Liver (tissue), 9 donors: ENCODE results near the gene FAM78A. TPM values are rescaled to one million over a fixed set of nuclear protein-coding genes. Genes with fewer than 3 reads are reported as not detected.

ENCODE experiments used
- DNase-seq: peaks from one replicate; pipeline ENCODE4 v3.0.0-alpha.2; 2017; ENCODE audit warnings: low spot score
- H3K27ac ChIP-seq, 2 donors: one replicate each; pipeline ENCODE4 v1.7.0; 2013; ENCODE audit warnings: inconsistent platforms in 2 of 2, low read length in 2 of 2, control low read depth in 1 of 2, low read depth in 1 of 2, mild to moderate bottlenecking in 1 of 2
- H3K27me3 ChIP-seq, 4 donors: one replicate each; pipeline versions ENCODE4 v1.6.1 to v1.7.0; 2013; ENCODE audit warnings: low read length in 3 of 4, inconsistent platforms in 1 of 4, mild to moderate bottlenecking in 1 of 4, moderate library complexity in 1 of 4; ENCODE audit not compliant: control insufficient read depth in 4 of 4, insufficient read depth in 4 of 4
- H3K36me3 ChIP-seq, 4 donors: one replicate each; pipeline versions ENCODE4 v1.6.1 to v1.7.0; 2013; ENCODE audit warnings: low read length in 3 of 4, mild to moderate bottlenecking in 3 of 4, low read depth in 1 of 4, moderate library complexity in 1 of 4; ENCODE audit not compliant: control insufficient read depth in 4 of 4, insufficient read depth in 3 of 4
- H3K4me1 ChIP-seq, 4 donors: one replicate each; pipeline versions ENCODE4 v1.6.1 to v1.7.0; 2013; ENCODE audit warnings: low read length in 3 of 4, mild to moderate bottlenecking in 3 of 4, moderate library complexity in 1 of 4; ENCODE audit not compliant: control insufficient read depth in 4 of 4, insufficient read depth in 4 of 4
- H3K4me3 ChIP-seq, 3 donors: one replicate each; pipeline versions ENCODE4 v1.6.1 to v1.7.0; 2013; ENCODE audit warnings: low read length in 3 of 3, control low read depth in 1 of 3, low read depth in 1 of 3, mild to moderate bottlenecking in 1 of 3
- H3K9ac ChIP-seq, 2 donors: one replicate each; pipeline ENCODE4 v1.7.0; 2013; ENCODE audit warnings: low read length in 2 of 2, mild to moderate bottlenecking in 2 of 2, moderate library complexity in 2 of 2, control low read depth in 1 of 2, low read depth in 1 of 2
- H3K9me3 ChIP-seq, 4 donors: one replicate each; pipeline versions ENCODE4 v1.6.1 to v1.7.0; 2013; ENCODE audit warnings: low read length in 3 of 4; ENCODE audit not compliant: control insufficient read depth in 4 of 4
- FOXA1 ChIP-seq: IDR thresholded peaks from 2 replicates; pipeline ENCODE4 v1.6.1; 2016; ENCODE audit warnings: antibody characterized with exemption
- FOXA2 ChIP-seq: IDR thresholded peaks from 2 replicates; pipeline ENCODE4 v1.6.1; 2016; ENCODE audit warnings: antibody characterized with exemption
- GABPA ChIP-seq, 2 donors: IDR thresholded peaks in 1 of 2; conservative IDR thresholded peaks in 1 of 2; 2 replicates each; pipeline ENCODE4 v1.6.1; 2016; ENCODE audit warnings: antibody characterized with exemption in 2 of 2, mild to moderate bottlenecking in 1 of 2, moderate library complexity in 1 of 2
- HNF4A ChIP-seq, 2 donors: conservative IDR thresholded peaks; 2 replicates each; pipeline ENCODE4 v1.6.1; 2016; ENCODE audit warnings: antibody characterized with exemption in 2 of 2, mild to moderate bottlenecking in 2 of 2
- HNF4G ChIP-seq: IDR thresholded peaks from 2 replicates; pipeline ENCODE4 v1.6.1; 2016; ENCODE audit warnings: antibody characterized with exemption
- JUND ChIP-seq, 2 donors: IDR thresholded peaks; 2 replicates each; pipeline ENCODE4 v1.6.1; 2016; ENCODE audit warnings: antibody characterized with exemption in 2 of 2
- NR2F2 ChIP-seq: IDR thresholded peaks from 2 replicates; pipeline ENCODE4 v1.6.1; 2016; ENCODE audit warnings: antibody characterized with exemption
- RAD21 ChIP-seq, 2 donors: IDR thresholded peaks; 2 replicates each; pipeline ENCODE4 v1.6.1; 2016; ENCODE audit warnings: antibody characterized with exemption in 2 of 2, mild to moderate bottlenecking in 2 of 2
- RXRA ChIP-seq, 2 donors: IDR thresholded peaks; 2 replicates each; pipeline ENCODE4 v1.6.1; 2017 to 2018; ENCODE audit warnings: antibody characterized with exemption in 2 of 2, mild to moderate bottlenecking in 1 of 2
- SP1 ChIP-seq: IDR thresholded peaks from 2 replicates; pipeline ENCODE4 v1.6.1; 2018; ENCODE audit warnings: antibody characterized with exemption, mild to moderate bottlenecking
- TAF1 ChIP-seq: conservative IDR thresholded peaks from 2 replicates; pipeline ENCODE4 v1.6.1; 2016; ENCODE audit warnings: antibody characterized with exemption, mild to moderate bottlenecking
- WGBS: extraction: QIAGEN DNeasy Blood & Tissue Kit; methylation state at CpG from one replicate; pipeline ENCODE4 v1.1.7; 2013; 5-methylcytosine and 5-hydroxymethylcytosine counted together
- polyA plus RNA-seq, 2 donors: library from polyadenylated mRNA; stranded (reverse) in 1 of 2; unstranded in 1 of 2; fragments of 200-250 nt in 1 of 2; fragments of >200 nt in 1 of 2; fragmentation: Nextera tagmentation in 1 of 2; extraction: Ambion mirVana in 1 of 2; gene quantifications; one replicate each; pipeline versions ENCODE4 v1.2.1 to v1.2.3, GENCODE V29; 2013 to 2015
- total RNA-seq, 2 donors: library from RNA; depleted of rRNA; stranded (reverse); fragments of >200 nt; gene quantifications; one replicate each; pipeline ENCODE4 v1.2.3, GENCODE V29; 2014
- TF ChIP-seq, protein P1 (sequence below): IDR thresholded peaks from 2 replicates; pipeline ENCODE4 v1.6.1; 2016; ENCODE audit warnings: antibody characterized with exemption
- TF ChIP-seq, protein P2 (sequence below): IDR thresholded peaks from 2 replicates; pipeline ENCODE4 v1.6.1; 2016; ENCODE audit warnings: antibody characterized with exemption, mild to moderate bottlenecking
- TF ChIP-seq, protein P3 (sequence below): IDR thresholded peaks from 2 replicates; pipeline ENCODE4 v1.6.1; 2016; ENCODE audit warnings: antibody characterized with exemption
- donor health status: healthy.
- donor health status: healthy.
- donor health status: healthy.
- donor health status: healthy.
- donor health status: healthy.

The FAM78A gene
- total and polyA plus RNA-seq, 4 donors: 0.25 to 6.6 (median 1.7) TPM

DNA sequence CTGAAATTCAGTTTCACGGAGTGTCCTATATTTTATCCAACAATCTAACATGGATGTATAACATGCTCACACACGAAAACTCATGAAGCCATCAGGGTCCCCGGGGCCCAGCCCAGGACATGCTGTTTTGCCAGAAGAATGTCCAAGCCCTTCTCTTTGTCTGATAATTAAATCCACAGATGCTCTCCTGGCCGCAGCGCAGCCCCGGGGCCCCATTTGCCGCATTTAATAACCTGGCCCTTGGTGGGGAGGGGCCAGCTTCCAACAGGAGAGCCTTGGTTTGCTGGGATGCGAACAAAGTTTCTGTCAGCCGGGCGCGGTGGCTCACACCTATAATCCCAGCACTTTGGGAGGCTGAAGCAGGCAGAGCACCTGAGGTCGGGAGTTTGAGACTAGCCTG is 43.2 kb upstream of the FAM78A start:
- no peak overlapping the region for H3K9ac ChIP-seq
- no peaks in the 10 kb centered on the region for H3K36me3 ChIP-seq
- DNase-seq: no peak
- no peak overlapping the region for H3K4me3 ChIP-seq
- 88% methylated on average over 12 of the region's 12 CpGs for WGBS
- no peak overlapping the region for H3K27ac ChIP-seq
- no peaks in the 10 kb centered on the region for H3K9me3 ChIP-seq
- H3K27me3 ChIP-seq: no peaks in the 10 kb centered on the region
- TF ChIP-seq RAD21 (IDR thresholded peaks at IDR 0.05) (no peak), FOXA2 (no peak), FOXA1 (no peak), HNF4G (no peak), JUND (IDR thresholded peaks at IDR 0.05) (no peak), NR2F2 (no peak), SP1 (no peak), HNF4A (conservative IDR thresholded peaks at IDR 0.05) (no peak)
- TF ChIP-seq, protein P1, sequence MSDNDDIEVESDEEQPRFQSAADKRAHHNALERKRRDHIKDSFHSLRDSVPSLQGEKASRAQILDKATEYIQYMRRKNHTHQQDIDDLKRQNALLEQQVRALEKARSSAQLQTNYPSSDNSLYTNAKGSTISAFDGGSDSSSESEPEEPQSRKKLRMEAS: no peak
- TF ChIP-seq, protein P2, sequence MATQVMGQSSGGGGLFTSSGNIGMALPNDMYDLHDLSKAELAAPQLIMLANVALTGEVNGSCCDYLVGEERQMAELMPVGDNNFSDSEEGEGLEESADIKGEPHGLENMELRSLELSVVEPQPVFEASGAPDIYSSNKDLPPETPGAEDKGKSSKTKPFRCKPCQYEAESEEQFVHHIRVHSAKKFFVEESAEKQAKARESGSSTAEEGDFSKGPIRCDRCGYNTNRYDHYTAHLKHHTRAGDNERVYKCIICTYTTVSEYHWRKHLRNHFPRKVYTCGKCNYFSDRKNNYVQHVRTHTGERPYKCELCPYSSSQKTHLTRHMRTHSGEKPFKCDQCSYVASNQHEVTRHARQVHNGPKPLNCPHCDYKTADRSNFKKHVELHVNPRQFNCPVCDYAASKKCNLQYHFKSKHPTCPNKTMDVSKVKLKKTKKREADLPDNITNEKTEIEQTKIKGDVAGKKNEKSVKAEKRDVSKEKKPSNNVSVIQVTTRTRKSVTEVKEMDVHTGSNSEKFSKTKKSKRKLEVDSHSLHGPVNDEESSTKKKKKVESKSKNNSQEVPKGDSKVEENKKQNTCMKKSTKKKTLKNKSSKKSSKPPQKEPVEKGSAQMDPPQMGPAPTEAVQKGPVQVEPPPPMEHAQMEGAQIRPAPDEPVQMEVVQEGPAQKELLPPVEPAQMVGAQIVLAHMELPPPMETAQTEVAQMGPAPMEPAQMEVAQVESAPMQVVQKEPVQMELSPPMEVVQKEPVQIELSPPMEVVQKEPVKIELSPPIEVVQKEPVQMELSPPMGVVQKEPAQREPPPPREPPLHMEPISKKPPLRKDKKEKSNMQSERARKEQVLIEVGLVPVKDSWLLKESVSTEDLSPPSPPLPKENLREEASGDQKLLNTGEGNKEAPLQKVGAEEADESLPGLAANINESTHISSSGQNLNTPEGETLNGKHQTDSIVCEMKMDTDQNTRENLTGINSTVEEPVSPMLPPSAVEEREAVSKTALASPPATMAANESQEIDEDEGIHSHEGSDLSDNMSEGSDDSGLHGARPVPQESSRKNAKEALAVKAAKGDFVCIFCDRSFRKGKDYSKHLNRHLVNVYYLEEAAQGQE: no peak
- no peaks in the 10 kb centered on the region for H3K4me1 ChIP-seq

DNA sequence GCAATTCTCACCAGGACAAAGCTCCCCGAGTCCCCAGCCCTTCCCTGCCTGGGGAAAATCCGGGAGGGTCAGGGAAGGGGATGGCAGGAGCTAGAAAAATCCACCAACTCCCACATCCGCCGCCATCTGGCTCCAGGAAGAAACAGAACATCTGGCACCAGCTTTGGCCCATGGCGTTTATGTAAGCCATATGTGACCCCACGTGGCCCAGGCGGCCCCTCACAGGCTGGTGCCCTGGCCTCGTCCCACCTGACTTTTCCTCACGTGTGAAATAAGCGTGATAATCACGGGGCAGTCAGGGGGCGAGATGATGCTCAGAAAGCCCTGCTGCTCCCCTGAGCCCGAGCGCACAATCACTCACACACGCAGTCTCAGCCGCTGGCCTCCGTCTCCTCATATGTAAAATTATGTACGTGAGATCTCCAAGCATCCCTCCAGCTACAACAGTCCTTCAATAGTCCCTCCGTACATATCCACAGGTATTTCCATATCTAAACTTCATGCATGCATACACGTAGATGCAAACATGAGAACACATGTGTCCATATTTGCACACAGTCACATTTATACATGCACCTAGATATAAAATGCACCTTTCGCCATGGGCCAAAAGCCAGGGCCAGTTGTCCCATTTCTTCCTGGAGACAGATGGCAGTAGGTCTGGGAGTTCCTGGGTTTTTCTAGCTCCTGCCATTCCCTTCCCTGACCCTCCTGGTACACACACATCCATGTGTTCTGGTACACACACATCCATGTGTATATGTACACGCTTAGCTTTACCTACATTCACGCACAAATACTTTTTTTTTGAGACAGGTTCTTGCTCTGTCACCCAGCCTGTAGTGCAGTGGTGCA is 42.1 kb upstream of the FAM78A start:
- no peak overlapping the region for H3K27ac ChIP-seq
- H3K36me3 ChIP-seq: no peaks in the 10 kb centered on the region
- no peaks in the 10 kb centered on the region for H3K9me3 ChIP-seq
- TF ChIP-seq JUND (IDR thresholded peaks at IDR 0.05) (no peak), GABPA (IDR thresholded peaks at IDR 0.05 in 1 of 2, conservative IDR thresholded peaks at IDR 0.05 in 1 of 2) (no peak), TAF1 (no peak), RXRA (IDR thresholded peaks at IDR 0.05) (no peak), FOXA1 (no peak)
- TF ChIP-seq, protein P3, sequence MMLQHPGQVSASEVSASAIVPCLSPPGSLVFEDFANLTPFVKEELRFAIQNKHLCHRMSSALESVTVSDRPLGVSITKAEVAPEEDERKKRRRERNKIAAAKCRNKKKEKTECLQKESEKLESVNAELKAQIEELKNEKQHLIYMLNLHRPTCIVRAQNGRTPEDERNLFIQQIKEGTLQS: no peak
- H3K9ac ChIP-seq: no peak overlapping the region
- no peak overlapping the region for H3K4me3 ChIP-seq
- H3K27me3 ChIP-seq: no peaks in the 10 kb centered on the region
- 93% methylated on average over 23 of the region's 23 CpGs for WGBS
- no peaks in the 10 kb centered on the region for H3K4me1 ChIP-seq
- no peak for DNase-seq
